Ishikawa (cell line): ENCODE data around the gene CACNA1C.

Experiments used
- CEBPB ChIP-seq: IDR thresholded peaks from 2 replicates; pipeline ENCODE4 v1.6.1; 2012
- CREB1 ChIP-seq: IDR thresholded peaks from 2 replicates; pipeline ENCODE4 v1.6.1; 2012; ENCODE audit warnings: low read depth
- EGR1 ChIP-seq: IDR thresholded peaks from 2 replicates; pipeline ENCODE4 v1.6.1; 2012
- EP300 ChIP-seq: IDR thresholded peaks from 2 replicates; pipeline ENCODE4 v1.6.1; 2012; ENCODE audit warnings: borderline replicate concordance
- FOXM1 ChIP-seq: IDR thresholded peaks from 2 replicates; pipeline ENCODE4 v1.6.1; 2012; ENCODE audit warnings: low read depth, borderline replicate concordance
- MAX ChIP-seq: IDR thresholded peaks from 2 replicates; pipeline ENCODE4 v1.6.1; 2012
- NFIC ChIP-seq: IDR thresholded peaks from 2 replicates; pipeline ENCODE4 v1.6.1; 2012
- RAD21 ChIP-seq: IDR thresholded peaks from 2 replicates; pipeline ENCODE4 v1.6.1; 2012; ENCODE audit warnings: low read depth
- REST ChIP-seq: IDR thresholded peaks from 2 replicates; pipeline ENCODE4 v1.6.1; 2012; ENCODE audit warnings: low read depth, mild to moderate bottlenecking
- TAF1 ChIP-seq: IDR thresholded peaks from 2 replicates; pipeline ENCODE4 v1.6.1; 2012; ENCODE audit warnings: low read depth, mild to moderate bottlenecking
- TCF12 ChIP-seq: IDR thresholded peaks from 2 replicates; pipeline ENCODE4 v1.6.1; 2012; ENCODE audit warnings: low read depth
- TEAD4 ChIP-seq: IDR thresholded peaks from 2 replicates; pipeline ENCODE4 v1.6.1; 2012
- USF1 ChIP-seq: IDR thresholded peaks from 2 replicates; pipeline ENCODE4 v1.6.1; 2012
- YY1 ChIP-seq: IDR thresholded peaks from 2 replicates; pipeline ENCODE4 v1.6.1; 2012; ENCODE audit warnings: low read depth
- ZBTB7A ChIP-seq: IDR thresholded peaks from 2 replicates; pipeline ENCODE4 v1.6.1; 2012; ENCODE audit warnings: low read depth

The CACNA1C gene

DNA sequence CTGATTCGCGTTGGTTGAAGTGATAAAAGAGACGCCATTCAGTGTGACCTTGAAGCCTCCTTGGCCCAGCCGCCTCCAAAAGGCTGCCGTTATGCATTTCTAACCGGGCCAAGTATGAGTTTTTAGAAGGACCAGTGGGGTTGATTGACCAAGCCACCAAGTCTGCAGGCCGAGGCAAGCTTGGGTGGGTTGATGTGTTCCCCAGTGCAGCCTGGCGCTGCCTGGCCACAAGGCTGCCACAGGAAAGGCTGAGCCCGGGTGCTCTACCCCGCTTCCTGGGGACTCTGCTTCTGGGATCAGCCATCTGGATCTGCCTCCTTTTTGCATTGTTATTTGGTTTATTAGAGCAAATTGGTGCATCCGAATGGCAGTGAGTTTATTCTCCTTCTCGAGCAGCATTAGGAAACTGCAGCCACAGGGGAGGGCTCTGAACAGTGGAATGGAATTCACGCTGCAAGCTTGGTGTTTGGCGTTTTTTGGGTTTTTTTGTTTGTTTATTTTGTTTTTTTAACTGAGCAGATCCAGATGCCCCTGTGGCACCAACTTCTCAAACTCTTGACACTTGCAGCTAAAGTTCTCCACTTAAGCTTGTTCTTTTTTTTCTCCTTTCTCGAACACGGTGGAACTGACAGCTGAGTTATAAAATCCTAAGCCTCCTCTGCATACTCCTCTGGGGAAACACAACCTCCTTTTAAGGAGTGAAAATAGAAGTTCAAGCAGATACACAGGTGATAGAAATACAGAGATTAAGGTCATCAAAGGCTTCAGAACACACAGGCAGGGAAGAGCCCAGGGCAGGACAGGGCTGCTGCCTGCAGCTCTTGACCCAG lies 596.6 kb downstream of the CACNA1C start:
- TF ChIP-seq EP300 (no peak), ZBTB7A (no peak), MAX (no peak), CEBPB (no peak), EGR1 (no peak), TAF1 (no peak), TEAD4 (no peak), FOXM1 (no peak), NFIC (no peak), USF1 (no peak), YY1 (no peak), TCF12 (no peak), CREB1 (no peak)

DNA sequence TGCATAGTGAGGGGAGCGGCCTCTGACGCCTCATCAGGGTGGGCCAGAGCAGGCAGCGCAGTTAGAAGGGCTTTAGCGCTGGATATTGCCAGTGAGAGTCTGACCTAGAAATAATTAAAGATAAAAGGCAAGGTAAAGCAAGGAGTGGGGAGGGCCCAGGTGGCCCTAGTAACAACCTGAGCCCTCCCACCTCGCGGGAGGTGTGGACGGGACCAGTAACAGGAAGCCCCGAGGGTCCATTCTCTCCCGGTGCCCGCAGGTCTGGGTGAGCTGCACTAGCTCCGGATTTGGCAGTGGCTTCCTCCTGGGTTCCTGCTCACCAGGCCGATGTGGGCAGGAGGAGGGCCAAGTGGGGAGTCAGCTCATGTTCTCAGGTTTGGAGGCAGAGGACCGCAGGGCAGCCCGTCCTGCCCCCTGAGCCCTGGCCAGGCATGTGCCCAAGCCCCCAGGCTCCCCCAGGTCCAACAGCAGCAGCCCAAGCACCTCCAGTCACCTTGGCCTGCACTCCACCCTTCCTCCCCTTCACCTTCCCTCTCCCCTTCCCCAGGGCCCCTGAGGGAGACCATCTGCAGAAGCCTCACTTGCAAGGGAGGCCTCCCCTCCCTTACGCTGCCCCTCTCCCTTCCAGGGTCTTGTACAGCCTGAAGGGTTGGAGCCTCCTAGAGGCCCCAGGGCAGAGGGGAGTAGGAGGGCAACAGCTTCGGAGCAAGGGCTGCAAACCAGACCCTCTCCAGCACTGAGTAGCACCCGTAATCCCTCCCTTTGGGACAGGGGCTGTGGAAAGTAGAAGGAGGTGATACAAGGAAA lies 597.7 kb downstream of the CACNA1C start:
- TF ChIP-seq EGR1 (no peak), TAF1 (no peak), YY1 (no peak), EP300 (no peak), REST (no peak), RAD21 (no peak), CEBPB (no peak), FOXM1 (no peak), TCF12 (no peak), ZBTB7A (no peak), MAX (no peak), USF1 (no peak), NFIC (no peak), CREB1 (no peak), TEAD4 (no peak)

DNA sequence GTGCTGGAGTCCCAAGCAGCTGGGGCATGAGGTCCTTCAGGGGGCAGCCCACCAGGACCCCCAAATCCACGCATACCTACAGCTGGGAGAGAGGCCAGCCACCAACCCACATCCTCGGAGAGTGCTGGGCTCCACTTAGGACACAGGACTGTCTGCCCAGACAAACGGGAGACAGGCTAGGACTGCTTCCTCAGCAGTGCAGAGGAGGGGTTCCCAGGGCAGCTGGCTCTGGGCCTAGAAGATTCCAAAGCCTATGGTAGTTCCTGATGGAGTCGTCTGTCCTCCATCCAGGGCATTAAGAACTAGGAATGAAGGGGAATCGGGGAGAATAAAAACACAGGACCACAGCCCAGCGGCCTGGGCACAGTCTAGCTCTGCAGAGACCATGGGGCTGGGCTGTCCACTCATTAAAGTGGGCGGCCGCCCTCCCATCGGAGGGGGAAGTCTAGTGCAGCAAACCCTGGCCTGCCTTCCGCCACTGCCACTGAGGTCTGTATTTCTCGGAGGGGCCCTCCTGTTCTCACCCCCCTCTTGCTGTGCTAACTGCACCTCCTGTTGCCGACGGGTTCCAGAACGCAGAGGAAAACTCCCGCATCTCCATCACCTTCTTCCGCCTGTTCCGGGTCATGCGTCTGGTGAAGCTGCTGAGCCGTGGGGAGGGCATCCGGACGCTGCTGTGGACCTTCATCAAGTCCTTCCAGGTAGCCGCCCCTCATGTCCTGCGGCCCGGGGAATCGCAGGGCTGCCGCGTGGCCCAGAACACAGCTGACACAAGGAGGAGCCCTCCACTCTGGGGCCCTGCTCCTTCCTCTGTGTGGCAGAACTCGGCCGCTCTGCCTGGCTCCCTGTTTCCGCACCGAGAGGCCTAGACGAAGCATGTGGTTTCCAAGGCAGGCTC lies 598.5 kb downstream of the CACNA1C start:
- no peak for TF ChIP-seq RAD21
- no peak for TF ChIP-seq USF1
- no peak for TF ChIP-seq MAX
- no peak for TF ChIP-seq EGR1
- no peak for TF ChIP-seq CREB1
- no peak for TF ChIP-seq TEAD4
- no peak for TF ChIP-seq TAF1
- no peak for TF ChIP-seq YY1
- no peak for TF ChIP-seq REST
- no peak for TF ChIP-seq CEBPB
- TF ChIP-seq EP300 = no peak
- TF ChIP-seq NFIC = no peak
- TF ChIP-seq TCF12 = no peak
- TF ChIP-seq FOXM1 = no peak
- TF ChIP-seq ZBTB7A = no peak

DNA sequence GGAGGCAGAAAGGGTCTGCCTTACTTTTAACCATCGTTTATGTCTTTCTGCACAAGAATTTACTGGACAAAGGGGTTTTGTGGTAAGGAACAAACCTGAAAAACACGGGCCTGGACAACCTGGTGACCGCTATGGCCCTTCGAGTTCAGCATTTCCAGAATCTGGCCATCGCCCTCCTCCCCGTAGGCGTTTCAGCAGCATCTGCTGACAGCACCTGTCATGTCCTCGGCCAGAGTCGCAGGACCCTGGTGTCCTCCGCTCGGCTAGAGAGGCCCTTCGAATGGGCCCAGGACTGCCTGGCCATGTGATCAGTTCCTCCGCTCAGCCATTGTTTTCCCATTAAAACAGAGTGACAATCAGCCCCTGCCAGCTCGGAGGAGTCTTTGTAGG lies 599.2 kb downstream of the CACNA1C start:
- TF ChIP-seq MAX (no peak), TAF1 (no peak), USF1 (no peak), ZBTB7A (no peak), EGR1 (no peak), TCF12 (no peak), NFIC (no peak), FOXM1 (no peak)
